ENCODE results near the gene FYB1.

DNA sequence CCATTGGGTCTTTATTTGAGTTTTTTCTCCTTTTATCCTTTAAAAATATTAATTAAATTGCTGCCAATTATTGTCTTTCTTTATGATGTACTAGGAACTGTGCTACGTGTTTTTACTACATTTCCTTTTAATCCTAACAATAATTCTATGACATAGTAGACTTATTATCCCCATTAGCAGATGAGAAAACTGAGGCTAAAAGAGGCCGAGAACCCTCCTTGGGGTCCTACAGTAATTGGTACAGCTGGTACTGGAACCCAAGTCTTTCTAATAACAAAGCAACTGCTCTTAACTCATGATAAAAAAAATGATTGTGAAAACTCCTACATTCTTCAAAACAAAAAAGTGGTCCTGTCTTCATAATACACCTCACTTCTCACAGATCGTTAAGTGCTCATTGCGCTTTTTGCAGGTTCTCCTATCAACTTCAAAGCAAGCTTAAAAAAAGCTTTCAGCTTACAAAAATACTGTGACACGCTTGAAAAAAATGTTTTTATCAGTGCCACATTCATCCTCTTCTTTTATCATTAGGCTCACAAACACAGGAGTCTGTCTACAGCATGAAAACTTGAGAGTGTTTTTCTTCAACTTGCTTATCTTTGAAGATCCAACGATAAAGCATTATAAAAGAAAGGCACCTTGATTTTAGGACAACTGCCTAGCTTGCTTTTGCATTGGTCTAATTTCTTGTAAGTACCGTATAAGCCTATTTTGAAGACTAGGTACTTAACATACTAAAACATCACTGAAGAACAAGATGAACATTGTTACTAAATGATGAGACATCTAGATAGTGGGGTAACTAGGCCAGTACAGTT is 32.4 kb downstream of the FYB1 start:
- TF ChIP-seq, protein P1, sequence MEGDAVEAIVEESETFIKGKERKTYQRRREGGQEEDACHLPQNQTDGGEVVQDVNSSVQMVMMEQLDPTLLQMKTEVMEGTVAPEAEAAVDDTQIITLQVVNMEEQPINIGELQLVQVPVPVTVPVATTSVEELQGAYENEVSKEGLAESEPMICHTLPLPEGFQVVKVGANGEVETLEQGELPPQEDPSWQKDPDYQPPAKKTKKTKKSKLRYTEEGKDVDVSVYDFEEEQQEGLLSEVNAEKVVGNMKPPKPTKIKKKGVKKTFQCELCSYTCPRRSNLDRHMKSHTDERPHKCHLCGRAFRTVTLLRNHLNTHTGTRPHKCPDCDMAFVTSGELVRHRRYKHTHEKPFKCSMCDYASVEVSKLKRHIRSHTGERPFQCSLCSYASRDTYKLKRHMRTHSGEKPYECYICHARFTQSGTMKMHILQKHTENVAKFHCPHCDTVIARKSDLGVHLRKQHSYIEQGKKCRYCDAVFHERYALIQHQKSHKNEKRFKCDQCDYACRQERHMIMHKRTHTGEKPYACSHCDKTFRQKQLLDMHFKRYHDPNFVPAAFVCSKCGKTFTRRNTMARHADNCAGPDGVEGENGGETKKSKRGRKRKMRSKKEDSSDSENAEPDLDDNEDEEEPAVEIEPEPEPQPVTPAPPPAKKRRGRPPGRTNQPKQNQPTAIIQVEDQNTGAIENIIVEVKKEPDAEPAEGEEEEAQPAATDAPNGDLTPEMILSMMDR (conservative IDR thresholded peaks at IDR 0.05; ENCODE audit: low read length): no peak
- no peak for TF ChIP-seq EZH2phosphoT487 (IDR thresholded peaks at IDR 0.05; ENCODE audit: borderline replicate concordance)

Data from Loucy (cell line).